ENCODE data around the gene DACT3. TPM values are rescaled to one million over a fixed set of nuclear protein-coding genes. Genes with fewer than 3 reads are reported as not detected.

DACT3 gene, protein sequence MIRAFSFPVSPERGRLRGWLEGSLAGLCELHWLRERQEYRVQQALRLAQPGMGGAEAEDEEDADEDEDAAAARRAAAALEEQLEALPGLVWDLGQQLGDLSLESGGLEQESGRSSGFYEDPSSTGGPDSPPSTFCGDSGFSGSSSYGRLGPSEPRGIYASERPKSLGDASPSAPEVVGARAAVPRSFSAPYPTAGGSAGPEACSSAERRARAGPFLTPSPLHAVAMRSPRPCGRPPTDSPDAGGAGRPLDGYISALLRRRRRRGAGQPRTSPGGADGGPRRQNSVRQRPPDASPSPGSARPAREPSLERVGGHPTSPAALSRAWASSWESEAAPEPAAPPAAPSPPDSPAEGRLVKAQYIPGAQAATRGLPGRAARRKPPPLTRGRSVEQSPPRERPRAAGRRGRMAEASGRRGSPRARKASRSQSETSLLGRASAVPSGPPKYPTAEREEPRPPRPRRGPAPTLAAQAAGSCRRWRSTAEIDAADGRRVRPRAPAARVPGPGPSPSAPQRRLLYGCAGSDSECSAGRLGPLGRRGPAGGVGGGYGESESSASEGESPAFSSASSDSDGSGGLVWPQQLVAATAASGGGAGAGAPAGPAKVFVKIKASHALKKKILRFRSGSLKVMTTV
- 0.56 and 0.78 TPM in 2 replicates for total RNA-seq (2014; rRNA removed; shearing (Covaris generic))

DNA sequence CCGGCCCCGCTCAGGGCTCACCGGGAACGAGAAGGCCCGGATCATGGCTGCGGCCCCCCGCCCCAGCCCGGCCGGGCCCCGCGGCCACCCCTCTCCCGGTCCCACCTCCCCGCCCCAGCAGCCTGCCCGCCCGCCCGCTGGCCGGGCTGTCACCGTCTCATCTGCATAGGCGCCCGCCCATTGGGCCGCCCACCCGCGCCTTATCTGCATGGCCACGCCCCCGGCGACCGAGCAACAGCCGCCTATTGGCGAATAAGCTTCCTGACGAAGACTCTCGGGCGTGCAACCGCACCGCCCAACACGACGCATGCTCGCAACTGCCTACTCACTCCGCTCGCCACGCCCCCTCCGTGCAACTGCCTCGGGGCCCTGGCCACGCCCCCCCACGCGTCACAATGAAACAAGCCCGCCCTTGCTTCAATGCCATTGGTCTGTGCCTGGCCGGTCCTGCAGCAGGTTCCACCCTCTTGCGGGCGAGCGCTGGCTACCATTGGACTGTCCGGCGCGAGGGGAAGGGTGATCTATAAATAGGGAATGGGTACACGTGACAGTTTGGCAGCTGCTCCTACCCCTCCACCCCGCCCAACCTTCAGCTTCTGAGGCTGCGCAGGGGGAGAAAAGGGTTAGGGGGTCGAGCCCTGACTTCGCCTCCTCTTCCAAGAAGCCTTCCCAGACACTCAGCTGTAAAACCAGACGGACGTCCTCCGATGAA, at the start of gene DACT3:
Gene DACT3, minus strand, starts transcription at position 163 of the 712 bp plus-strand sequence. Its CDS starts 118 bp downstream, at position 45.
- DNase-seq (ENCODE audit: low spot score): peak; percentile 100

GRCh38 chr19:46710687-46711086, 49.7 kb upstream of the DACT3 start:
- no peak for DNase-seq (ENCODE audit: low spot score)

GRCh38 chr19:46704379-46705076, 43.5 kb upstream of the DACT3 start:
- peak; percentile 52 for DNase-seq (ENCODE audit: low spot score)

DNA sequence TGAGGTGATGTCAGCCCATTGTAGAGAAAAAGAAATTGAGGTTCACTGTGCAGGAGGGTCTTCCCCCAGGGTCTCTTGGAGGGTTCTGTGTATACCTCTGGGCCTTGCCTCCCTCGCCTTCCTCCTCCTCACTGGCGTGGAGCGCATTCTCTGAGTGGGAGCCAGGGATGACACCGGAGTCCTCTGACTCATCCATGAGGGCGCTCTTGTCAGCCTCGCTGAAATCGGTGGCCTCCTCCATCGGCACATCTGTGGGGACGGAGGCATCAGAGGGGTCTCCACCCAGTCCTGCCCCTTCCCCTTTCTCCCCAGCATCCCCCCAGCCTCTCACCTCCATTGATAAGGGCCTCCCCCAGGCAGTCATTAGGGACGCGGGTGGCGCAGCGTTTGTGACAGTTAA, 39.7 kb upstream of the DACT3 start:
- no peak for DNase-seq (ENCODE audit: low spot score)

DNA sequence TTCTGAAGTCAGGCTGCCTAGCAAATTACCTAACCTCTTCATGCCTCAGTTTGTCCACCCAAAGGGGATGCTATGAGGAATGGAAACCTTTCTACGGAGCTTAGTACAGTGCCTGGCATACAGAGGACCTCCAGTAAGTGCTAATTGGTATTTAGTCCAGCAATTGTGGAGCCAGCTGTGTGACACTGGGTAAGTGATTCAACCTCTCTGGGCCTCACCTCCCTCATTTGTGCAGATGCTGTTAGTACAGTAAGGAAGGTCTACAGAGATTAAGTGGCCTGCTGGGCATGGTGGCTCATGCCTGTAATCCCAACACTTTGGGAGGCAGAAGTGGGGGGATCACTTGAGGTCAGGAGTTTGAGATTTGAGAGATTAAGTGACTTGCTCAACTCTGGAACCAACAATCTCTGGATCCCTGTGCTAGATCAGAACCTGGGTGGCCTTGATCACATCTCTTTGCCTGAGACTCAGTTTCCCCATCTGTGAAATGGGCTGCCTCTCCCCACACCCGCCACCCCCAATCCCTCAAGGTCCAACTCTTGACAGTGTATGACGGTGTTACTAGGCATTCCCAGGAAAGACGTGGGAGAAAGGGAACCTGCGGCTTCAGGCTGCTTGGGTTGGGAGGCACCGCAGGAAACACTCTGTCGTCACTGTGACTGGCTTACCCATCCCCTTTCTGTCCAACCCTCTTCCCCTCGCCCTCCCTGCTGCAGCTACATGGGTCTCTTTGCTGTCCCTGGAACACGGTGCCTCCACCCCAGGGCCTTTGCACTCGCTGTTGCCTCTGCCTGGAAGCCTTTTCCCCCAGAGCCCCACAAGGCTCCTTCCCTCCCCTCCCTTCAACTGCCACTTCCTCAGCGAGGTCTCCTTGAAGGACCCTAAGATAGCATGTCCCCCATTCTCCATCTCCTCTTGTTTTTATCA, 37.7 kb upstream of the DACT3 start:
- no peak for DNase-seq (ENCODE audit: low spot score)

GRCh38 chr19:46697204-46697960, 36.4 kb upstream of the DACT3 start:
- DNase-seq (ENCODE audit: low spot score): no peak

DNA sequence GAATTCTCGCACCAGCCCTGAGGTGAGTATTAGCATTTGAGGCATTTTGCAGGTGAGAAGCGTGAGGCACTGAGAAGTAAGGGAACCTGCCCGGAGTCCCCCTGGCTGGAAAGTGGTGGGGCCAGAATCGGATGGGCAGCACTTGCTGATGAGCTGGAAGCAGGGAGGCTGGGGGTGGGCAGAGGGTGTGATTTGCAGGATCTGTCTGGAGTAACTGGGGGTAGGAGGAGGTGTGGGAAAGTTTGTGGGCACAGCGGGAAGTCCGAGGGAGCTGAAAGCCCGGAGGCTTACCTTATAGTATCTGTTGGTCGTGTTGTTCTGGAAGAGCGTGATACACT, 35.9 kb upstream of the DACT3 start:
- no peak for DNase-seq (ENCODE audit: low spot score)

DNA sequence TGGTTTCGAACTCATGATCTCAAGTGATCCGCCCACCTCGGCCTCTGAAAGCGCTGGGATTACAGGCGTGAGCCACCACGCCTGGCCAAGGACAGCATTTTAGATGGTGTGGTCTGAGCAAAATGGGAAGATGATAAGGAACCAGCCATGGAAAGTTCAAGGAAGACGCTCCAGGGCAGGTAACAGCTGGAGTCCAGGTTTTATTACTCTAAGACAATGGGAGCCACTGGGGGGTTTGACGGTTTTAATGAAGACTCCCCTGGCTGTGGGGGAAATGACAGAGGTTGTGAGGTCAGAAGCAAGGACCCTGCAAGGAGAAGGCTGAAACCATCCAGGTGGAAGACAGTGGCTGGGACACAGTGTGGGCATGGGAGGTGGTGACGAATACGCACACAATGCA, 35.1 kb upstream of the DACT3 start:
- no peak for DNase-seq (ENCODE audit: low spot score)

- DNase-seq (ENCODE audit: low spot score): no peak
Observed at GRCh38 chr19:46693760-46694159, 32.8 kb upstream of the DACT3 start.

- no peak for DNase-seq (ENCODE audit: low spot score)
Observed at GRCh38 chr19:46692918-46693722, 32.1 kb upstream of the DACT3 start.

DNA sequence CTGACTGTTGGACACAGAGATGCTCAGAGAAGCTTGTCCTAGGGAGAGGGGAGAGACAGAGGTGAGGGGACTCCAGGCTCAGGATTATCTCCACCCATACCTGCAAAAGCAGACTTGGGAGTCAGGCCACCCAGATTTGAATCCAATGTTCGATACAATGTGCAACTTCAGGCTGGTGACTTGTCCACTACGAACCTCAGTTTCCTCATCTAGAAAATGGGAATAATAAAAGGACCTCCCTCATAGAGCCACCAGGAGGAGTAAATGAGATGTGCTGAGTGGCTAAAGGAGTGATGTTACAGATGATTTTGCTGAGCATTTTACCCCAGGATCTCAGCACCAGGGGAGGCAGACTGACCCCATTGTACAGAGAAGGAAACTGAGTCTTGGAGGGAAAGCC, 31.0 kb upstream of the DACT3 start:
- no peak for DNase-seq (ENCODE audit: low spot score)

DNA sequence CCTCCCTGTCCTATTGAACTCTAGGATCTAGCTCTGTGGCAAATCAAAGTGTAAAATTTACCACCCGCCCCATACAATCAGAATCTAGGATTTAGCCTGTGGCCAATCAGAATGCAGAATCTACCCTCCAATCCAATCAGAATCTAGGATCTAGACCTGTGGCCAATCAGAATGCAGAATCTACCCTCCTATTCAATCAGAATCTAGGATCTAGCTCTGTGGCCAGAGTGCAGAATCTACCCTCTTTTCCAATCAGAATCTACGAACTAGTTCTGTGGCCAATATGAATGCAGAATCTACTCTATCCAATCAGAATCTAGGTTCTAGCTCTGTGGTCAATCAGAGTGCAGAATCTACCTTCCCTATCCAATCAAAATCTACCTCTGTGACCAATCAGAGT, 30.1 kb upstream of the DACT3 start:
- DNase-seq (ENCODE audit: low spot score): no peak

- no peak for DNase-seq (ENCODE audit: low spot score)
Observed at GRCh38 chr19:46689358-46689757, 28.4 kb upstream of the DACT3 start.

DNA sequence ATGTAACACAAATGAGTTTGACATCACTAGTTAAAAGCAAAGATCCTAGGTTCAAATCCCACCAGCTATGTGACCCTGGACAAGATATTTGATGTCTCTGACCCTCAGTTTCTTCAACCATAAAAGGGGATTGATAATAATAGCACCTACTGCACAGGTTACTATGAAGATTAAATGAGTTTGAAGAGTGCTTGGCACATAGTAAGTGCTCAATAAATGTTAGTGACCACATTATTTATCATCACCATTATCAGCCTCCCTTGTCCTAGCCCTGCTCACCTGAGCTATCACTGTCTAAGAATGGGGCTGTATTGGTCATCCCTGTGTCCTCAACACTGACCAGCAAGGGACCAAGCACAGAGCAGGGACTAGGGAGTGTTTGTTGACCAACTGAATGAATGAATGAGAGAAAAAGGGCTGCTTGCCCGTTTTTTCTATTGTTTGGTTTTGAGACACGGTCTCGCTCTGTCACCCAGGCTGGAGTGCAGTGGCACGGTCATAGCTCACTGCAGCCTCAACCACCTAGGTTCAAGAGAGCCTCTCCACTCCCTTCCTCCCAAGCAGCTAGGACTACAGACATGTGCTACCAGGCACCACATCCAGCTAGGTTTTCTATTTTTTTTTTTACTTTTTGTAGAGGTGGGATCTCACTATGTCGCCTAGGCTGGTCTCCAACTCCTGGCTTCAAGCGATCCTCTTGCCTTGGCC, 26.6 kb upstream of the DACT3 start:
- no peak for DNase-seq (ENCODE audit: low spot score)

DNA sequence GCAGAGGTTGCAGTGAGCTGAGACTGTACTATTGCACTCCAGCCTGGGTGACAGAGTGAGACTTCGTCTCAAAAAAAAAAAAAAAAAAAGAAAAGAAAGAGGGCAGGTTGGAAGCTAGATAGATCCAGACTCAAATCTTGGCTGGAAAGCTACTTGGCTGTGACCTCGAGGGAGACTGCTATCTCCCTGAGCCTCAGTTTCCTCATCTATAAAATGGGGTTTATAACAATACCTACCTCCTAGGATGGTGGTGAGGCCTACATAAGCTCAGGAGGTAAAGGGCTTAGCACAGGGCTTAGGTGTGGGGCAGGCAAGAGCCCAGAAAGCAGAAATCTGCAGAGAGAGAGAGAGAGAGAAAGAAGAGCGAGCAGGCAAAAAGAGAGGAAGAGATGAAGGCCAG, 24.2 kb upstream of the DACT3 start:
- no peak for DNase-seq (ENCODE audit: low spot score)

GRCh38 chr19:46678110-46678732, 17.2 kb upstream of the DACT3 start:
- DNase-seq (ENCODE audit: low spot score): no peak

DNA sequence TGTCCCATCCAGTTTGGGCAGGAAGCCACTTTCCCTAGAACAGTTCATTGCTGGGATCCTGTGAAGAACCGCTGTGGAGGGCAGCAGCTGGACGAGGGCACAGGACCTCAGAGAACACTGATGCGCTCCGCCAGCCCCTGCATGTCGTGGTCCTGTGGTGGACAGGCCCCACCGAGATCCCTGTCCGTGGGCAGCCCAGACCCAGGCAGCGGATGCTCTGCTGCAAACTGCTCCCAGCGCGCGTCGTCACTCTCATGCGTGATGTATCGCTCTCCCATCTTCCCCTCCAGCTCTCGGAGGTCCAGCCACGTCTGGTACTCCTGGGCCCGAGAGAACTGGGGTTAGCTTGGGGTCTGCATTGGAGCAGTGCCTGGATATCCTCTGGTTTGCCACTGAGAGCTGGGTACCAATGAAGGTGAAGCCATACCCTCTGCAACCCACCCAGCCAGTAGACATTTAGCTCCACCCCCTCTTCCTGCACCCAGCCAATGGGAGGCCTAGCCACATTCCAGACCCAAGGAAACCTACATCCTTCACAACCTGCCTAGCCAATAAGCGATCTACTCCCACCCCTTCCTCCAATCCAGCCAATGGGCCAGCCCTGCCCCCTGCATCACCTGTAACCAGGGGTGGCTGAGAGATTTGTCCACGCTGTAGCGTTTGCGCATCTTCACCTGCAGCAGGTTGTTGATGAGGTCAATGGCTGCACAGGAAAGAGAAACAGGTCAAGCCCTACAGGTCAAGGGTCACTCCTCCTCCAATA, 13.6 kb upstream of the DACT3 start:
- no peak for DNase-seq (ENCODE audit: low spot score)

DNA sequence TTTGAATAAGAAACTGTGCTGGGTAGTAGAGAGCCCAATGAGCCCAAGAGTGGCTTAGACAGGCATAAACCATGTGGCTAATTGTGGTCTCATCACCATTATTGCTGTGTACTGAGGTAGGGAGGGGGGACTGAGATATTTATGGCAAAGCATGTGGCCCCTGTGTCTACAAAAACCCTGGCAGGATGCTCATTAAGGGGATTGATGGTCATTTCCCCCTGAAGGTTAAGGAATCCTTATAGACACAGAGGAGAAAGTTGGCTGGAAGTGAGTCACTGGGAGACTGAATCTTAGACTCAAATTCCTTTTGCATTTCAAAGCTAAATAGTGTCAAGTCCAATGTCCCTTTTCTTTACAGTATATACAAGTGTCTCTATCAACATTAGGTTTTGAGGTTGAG, 9.8 kb upstream of the DACT3 start:
- DNase-seq (ENCODE audit: low spot score): no peak

Data from H4 (cell line).